ENCODE measurements around the gene CDH9.
"Not testable (repeated sequence)": the region's sequence is repeated elsewhere in the genome, so short reads cannot be mapped to it uniquely, and the experiment has no call there.

CDH9 gene

DNA sequence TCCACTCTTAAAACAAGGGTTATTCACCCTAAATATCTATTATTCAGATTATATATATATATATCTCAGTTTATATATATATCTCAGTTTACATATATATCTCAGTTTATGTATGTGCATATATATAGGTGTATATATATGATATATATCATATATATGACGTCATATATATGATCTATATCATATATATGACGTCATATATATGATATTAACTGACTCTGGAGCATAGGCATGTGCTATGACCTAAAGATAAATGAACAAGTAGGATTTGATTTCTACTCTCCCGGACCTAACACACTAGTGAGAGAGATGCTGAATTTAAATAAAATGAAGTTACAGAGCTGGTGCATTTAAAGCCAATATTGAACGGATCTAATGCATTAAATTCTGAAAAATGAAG is 174.3 kb downstream of the CDH9 start:
- H2AFZ ChIP-seq = no peak overlapping the region
- H3K27ac ChIP-seq = no peak overlapping the region
- no peaks in the 10 kb centered on the region for H3K27me3 ChIP-seq (ENCODE audit: control insufficient read depth, insufficient read depth, low read length)
- H3K9me3 ChIP-seq (ENCODE audit: control insufficient read depth, low read length) = no peaks in the 10 kb centered on the region
- no peaks in the 10 kb centered on the region for H3K4me1 ChIP-seq
- no peaks in the 10 kb centered on the region for H3K36me3 ChIP-seq (ENCODE audit: control insufficient read depth, insufficient read depth, low read length)
- no peak overlapping the region for H3K4me3 ChIP-seq (ENCODE audit: low read depth, low read length)
- no peak overlapping the region for H3K9ac ChIP-seq
- no peaks in the 10 kb centered on the region for H3K79me2 ChIP-seq
- no peak overlapping the region for H3K4me2 ChIP-seq (ENCODE audit: low read length)
- TF ChIP-seq, protein P1, sequence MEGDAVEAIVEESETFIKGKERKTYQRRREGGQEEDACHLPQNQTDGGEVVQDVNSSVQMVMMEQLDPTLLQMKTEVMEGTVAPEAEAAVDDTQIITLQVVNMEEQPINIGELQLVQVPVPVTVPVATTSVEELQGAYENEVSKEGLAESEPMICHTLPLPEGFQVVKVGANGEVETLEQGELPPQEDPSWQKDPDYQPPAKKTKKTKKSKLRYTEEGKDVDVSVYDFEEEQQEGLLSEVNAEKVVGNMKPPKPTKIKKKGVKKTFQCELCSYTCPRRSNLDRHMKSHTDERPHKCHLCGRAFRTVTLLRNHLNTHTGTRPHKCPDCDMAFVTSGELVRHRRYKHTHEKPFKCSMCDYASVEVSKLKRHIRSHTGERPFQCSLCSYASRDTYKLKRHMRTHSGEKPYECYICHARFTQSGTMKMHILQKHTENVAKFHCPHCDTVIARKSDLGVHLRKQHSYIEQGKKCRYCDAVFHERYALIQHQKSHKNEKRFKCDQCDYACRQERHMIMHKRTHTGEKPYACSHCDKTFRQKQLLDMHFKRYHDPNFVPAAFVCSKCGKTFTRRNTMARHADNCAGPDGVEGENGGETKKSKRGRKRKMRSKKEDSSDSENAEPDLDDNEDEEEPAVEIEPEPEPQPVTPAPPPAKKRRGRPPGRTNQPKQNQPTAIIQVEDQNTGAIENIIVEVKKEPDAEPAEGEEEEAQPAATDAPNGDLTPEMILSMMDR (IDR thresholded peaks at IDR 0.05) = no peak

DNA sequence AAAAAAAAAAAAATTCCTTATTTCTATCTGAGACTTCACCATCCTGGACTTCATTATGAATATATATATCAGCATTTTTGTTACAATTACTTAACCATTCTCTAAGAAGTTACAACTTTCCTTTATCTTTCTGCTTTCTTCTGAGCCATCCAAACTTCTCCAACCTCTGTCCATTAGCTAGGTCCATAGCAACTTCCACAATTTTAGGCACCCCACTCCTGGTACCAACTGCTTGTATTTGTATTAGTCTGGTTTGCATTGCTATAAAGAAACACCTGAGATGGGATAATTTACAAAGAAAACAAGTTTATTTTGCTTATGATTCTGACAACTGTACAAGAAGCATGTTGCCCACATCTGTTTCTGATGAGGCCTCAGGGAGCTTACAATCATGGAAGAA is 182.1 kb downstream of the CDH9 start:
- TF ChIP-seq, protein P1 (IDR thresholded peaks at IDR 0.05) = no peak
- no peaks in the 10 kb centered on the region for H3K36me3 ChIP-seq (ENCODE audit: control insufficient read depth, insufficient read depth, low read length)
- H2AFZ ChIP-seq = no peak overlapping the region
- H3K79me2 ChIP-seq = no peaks in the 10 kb centered on the region
- H3K4me3 ChIP-seq (ENCODE audit: low read depth, low read length) = no peak overlapping the region
- no peak overlapping the region for H3K9ac ChIP-seq
- H3K4me2 ChIP-seq (ENCODE audit: low read length) = no peak overlapping the region
- no peaks in the 10 kb centered on the region for H3K9me3 ChIP-seq (ENCODE audit: control insufficient read depth, low read length)
- no peaks in the 10 kb centered on the region for H3K27me3 ChIP-seq (ENCODE audit: control insufficient read depth, insufficient read depth, low read length)
- H3K4me1 ChIP-seq = no peaks in the 10 kb centered on the region
- H3K27ac ChIP-seq = no peak overlapping the region

DNA sequence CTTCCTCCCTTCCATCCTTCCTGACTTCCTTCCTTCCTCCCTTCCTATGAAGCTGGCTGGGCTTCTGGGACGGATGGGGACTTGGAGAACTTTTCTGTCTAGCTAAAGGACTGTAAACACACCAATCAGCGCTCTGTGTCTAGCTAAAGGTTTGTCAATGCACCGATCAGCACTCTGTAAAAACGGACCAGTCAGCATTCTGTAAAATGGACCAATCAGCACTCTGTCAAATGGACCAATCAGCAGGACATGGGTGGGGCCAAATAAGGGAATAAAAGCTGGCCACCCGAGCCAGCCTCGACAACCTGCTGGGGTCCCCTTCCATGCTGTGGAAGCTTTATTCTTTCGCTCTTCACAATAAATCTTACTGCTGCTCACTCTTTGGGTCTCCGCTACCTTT is 185.9 kb downstream of the CDH9 start:
- H3K9me3 ChIP-seq (ENCODE audit: control insufficient read depth, low read length); H3K4me3 ChIP-seq (ENCODE audit: low read depth, low read length); H3K36me3 ChIP-seq (ENCODE audit: control insufficient read depth, insufficient read depth, low read length); H3K4me1 ChIP-seq; H3K27ac ChIP-seq; H3K79me2 ChIP-seq; H2AFZ ChIP-seq; H3K9ac ChIP-seq; H3K4me2 ChIP-seq (ENCODE audit: low read length); H3K27me3 ChIP-seq (ENCODE audit: control insufficient read depth, insufficient read depth, low read length): not testable (repeated sequence)

DNA sequence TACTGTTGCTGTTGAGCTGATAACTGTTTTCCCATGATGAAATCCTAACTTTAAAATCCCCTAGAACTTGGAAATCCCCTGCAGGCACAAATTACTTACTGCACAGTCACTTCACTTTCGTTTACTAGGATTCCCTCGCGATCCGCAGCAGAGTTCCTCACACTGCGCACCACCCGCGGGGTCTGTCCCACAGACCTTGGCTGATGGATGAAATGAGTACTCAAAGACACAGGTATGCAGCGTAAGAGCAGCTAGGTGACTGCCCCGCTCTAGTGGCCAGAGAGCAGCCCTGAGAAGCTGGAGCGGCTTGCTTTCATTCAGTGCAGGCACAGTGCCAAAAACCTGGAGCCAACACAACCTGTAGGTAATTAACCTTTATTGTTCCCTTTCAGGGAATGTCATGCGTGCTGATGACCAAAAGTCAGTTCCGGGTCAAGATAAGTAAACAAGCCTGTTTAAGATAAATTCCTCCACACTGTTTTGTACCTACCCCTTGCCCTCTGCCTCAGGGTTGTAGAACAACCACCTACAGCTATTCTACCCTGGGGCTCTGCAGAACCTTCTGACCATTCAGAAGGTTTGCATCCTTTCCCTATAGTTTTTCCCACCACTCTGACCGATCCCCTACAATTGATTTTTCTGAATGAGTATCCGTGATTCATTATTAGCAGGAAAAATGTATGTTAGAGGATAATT is 191.2 kb downstream of the CDH9 start:
- TF ChIP-seq, protein P1 (IDR thresholded peaks at IDR 0.05) = no peak

DNA sequence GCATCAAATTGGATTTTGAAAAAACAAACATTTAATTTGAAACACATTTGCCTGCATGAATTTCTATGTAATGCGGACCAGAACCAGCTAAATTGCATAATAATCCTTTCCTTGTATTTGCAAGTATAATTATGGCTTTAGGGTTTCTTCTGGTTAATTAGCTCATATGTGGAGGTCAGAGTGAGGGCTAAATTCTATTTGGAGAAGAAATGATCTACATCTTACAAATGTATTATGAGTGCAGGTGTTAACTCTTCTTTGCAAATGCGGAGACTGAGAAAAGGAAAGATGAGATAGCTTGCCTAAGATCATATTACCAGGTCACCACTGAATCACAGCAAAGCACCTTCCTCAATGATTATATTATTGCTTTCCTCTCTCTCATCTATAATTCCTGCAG is 194.7 kb downstream of the CDH9 start:
- H3K79me2 ChIP-seq = no peaks in the 10 kb centered on the region
- H3K4me2 ChIP-seq (ENCODE audit: low read length) = no peak overlapping the region
- no peak overlapping the region for H3K4me3 ChIP-seq (ENCODE audit: low read depth, low read length)
- H3K27ac ChIP-seq = no peak overlapping the region
- no peaks in the 10 kb centered on the region for H3K9me3 ChIP-seq (ENCODE audit: control insufficient read depth, low read length)
- H3K9ac ChIP-seq = no peak overlapping the region
- no peak overlapping the region for H2AFZ ChIP-seq
- H3K36me3 ChIP-seq (ENCODE audit: control insufficient read depth, insufficient read depth, low read length) = no peaks in the 10 kb centered on the region
- H3K27me3 ChIP-seq (ENCODE audit: control insufficient read depth, insufficient read depth, low read length) = no peaks in the 10 kb centered on the region
- H3K4me1 ChIP-seq = no peaks in the 10 kb centered on the region
- TF ChIP-seq, protein P1 (IDR thresholded peaks at IDR 0.05) = no peak

More for the DNA sequence above, 191.2 kb downstream of the CDH9 start:
- H3K4me1 ChIP-seq = no peaks in the 10 kb centered on the region
- H3K9ac ChIP-seq = no peak overlapping the region
- H3K79me2 ChIP-seq = no peaks in the 10 kb centered on the region
- H3K9me3 ChIP-seq (ENCODE audit: control insufficient read depth, low read length) = no peaks in the 10 kb centered on the region
- H3K4me3 ChIP-seq (ENCODE audit: low read depth, low read length) = no peak overlapping the region
- no peaks in the 10 kb centered on the region for H3K36me3 ChIP-seq (ENCODE audit: control insufficient read depth, insufficient read depth, low read length)
- H2AFZ ChIP-seq = no peak overlapping the region
- no peaks in the 10 kb centered on the region for H3K27me3 ChIP-seq (ENCODE audit: control insufficient read depth, insufficient read depth, low read length)
- H3K27ac ChIP-seq = no peak overlapping the region
- no peak overlapping the region for H3K4me2 ChIP-seq (ENCODE audit: low read length)

All from parathyroid adenoma (tissue), 2 donors.